A549 treated with ZK216348 at 1 μM for 4 hours (cell line): Measurements from ENCODE around the gene C1orf185. TPM values are rescaled to one million over a fixed set of nuclear protein-coding genes. Genes with fewer than 3 reads are reported as not detected.

Source experiments
- total RNA-seq: library from RNA; stranded (reverse); fragments of 200-300 nt; extraction: Qiagen RNA extraction; gene quantifications from 5 replicates; pipeline ENCODE4 v1.2.3, GENCODE V29; 2022; ENCODE audit warnings: low read depth

The C1orf185 gene
- not detected in 5 replicates for total RNA-seq

GRCh38 chr1:51101976-51102375 lies at the start of gene C1orf185:
Gene C1orf185 (plus strand): TSS chr1:51102228. CDS start chr1:51102234, 6 bp downstream.

Other genes with a start within 250 kb of the C1orf185 start
- gene FAF1, start 142.0 kb upstream of the C1orf185 start, total RNA-seq: 33.7 to 42.1 TPM (median 34.7 TPM) in 5 replicates
- gene CDKN2C, start 132.0 kb upstream of the C1orf185 start, total RNA-seq: 9.3 to 13.1 TPM (median 11.8 TPM) in 5 replicates
- gene RNF11, start 134.0 kb downstream of the C1orf185 start, total RNA-seq: 24.6 to 38.4 TPM (median 29.4 TPM) in 5 replicates
- 1.2 to 1.8 TPM (median 1.3 TPM) in 5 replicates for gene TTC39A, start 228.3 kb downstream of the C1orf185 start, total RNA-seq